ENCODE measurements around the gene TRIM65. TPM values are rescaled to one million over a fixed set of nuclear protein-coding genes. Genes with fewer than 3 reads are reported as not detected.

Gene TRIM65
- total RNA-seq (23.6 TPM), polyA plus RNA-seq (ENCODE audit: insufficient read depth, low read depth, low replicate concordance) (11.5 TPM)
- long read RNA-seq, donor 1, partial matches to known transcripts: 0 of 2 reads
- long read RNA-seq, donor 1, other reads (novel, unspliced or antisense): 0 of 2 reads
- long read RNA-seq, donor 2, partial matches to known transcripts: 0 of 2 reads
- long read RNA-seq, donor 2, other reads (novel, unspliced or antisense): 0 of 2 reads
- long read RNA-seq, donor 3, partial matches to known transcripts: 0 of 5 reads
- long read RNA-seq, donor 3, other reads (novel, unspliced or antisense): 0 of 5 reads
- long read RNA-seq, donor 4, partial matches to known transcripts: 0 of 1 reads
- long read RNA-seq, donor 4, other reads (novel, unspliced or antisense): 0 of 1 reads
- long read RNA-seq, donor 5: 0 reads
- long read RNA-seq, donor 6, partial matches to known transcripts: 0 of 2 reads
- long read RNA-seq, donor 6, other reads (novel, unspliced or antisense): 0 of 2 reads
- long read RNA-seq, donor 7, transcript TRIM65-201 (6 exons, 3,439 nt): major isoform, 14 of 31 reads
- long read RNA-seq, donor 7, partial matches to known transcripts: 1 of 31 reads
- long read RNA-seq, donor 7, other reads (novel, unspliced or antisense): 10 of 31 reads
- long read RNA-seq, donor 8: 0 reads
- long read RNA-seq, donor 9, partial matches to known transcripts: 0 of 3 reads
- long read RNA-seq, donor 9, other reads (novel, unspliced or antisense): 0 of 3 reads
- long read RNA-seq, donor 10, partial matches to known transcripts: 10 of 11 reads
- long read RNA-seq, donor 10, other reads (novel, unspliced or antisense): 0 of 11 reads

- Histone ChIP-seq H3K9me3 (ENCODE audit: control insufficient read depth in 2 of 3, insufficient read depth in 1 of 3, low read length in 3 of 3) (no peaks in the 10 kb centered on the region), H3K27me3 (ENCODE audit: control insufficient read depth, insufficient read depth, low read length) (no peaks in the 10 kb centered on the region), H3K4me1 (ENCODE audit: control insufficient read depth in 2 of 3, insufficient read depth in 2 of 3, low read depth in 1 of 3, low read length in 3 of 3) (peaks cover 0 to 18% (median 9%) of the 10 kb centered on the region in 3 donors), H3K27ac (ENCODE audit: low read depth in 2 of 2, low read length in 2 of 2) (peak within 1 kb of the TSS; percentile 78 to 91), H3K4me3 (ENCODE audit: low read length in 3 of 3) (peak within 1 kb of the TSS; percentile 16 to 62 (median 60)), H3K9ac (ENCODE audit: low read length in 3 of 3) (peak within 1 kb of the TSS in 2 of 3 donors; percentile 43 to 65), H3K36me3 (ENCODE audit: control insufficient read depth in 2 of 3, insufficient read depth in 3 of 3, low read length in 3 of 3) (peaks cover 0 to 22% (median 12%) of the 10 kb centered on the region in 3 donors)
- peak; percentile 43 for TF ChIP-seq CTCF (IDR thresholded peaks at IDR 0.05; ENCODE audit: borderline replicate concordance, extremely low read depth, insufficient read depth)
- DNase-seq (peak; percentile 74 to 96 (median 89)), FAIRE-seq (no peak)
- intact Hi-C loops (cut with DNase I): no loop called here
Measured at GRCh38 chr17:75896415-75897159, at the start of gene TRIM65. TRIM65 (minus strand) TSS chr17:75896951; CDS start chr17:75896937, 14 bp downstream.

- no peaks in the 10 kb centered on the region for H3K27me3 ChIP-seq (ENCODE audit: control insufficient read depth, insufficient read depth, low read length)
- H3K4me3 ChIP-seq (ENCODE audit: low read length in 3 of 3): no peak overlapping the region
- intact Hi-C loops (cut with DNase I): no loop called here
- no peak overlapping the region for H3K9ac ChIP-seq (ENCODE audit: low read length in 3 of 3)
- peaks cover 0 to 4% (median 0%) of the 10 kb centered on the region in 3 donors for H3K4me1 ChIP-seq (ENCODE audit: control insufficient read depth in 2 of 3, insufficient read depth in 2 of 3, low read depth in 1 of 3, low read length in 3 of 3)
- DNase-seq: no peak
- FAIRE-seq: no peak
- no peak for TF ChIP-seq CTCF (IDR thresholded peaks at IDR 0.05; ENCODE audit: borderline replicate concordance, extremely low read depth, insufficient read depth)
- no peak overlapping the region for H3K27ac ChIP-seq (ENCODE audit: low read depth in 2 of 2, low read length in 2 of 2)
- H3K36me3 ChIP-seq (ENCODE audit: control insufficient read depth in 2 of 3, insufficient read depth in 3 of 3, low read length in 3 of 3): peaks cover 7 to 37% (median 28%) of the 10 kb centered on the region in 3 donors
- no peaks in the 10 kb centered on the region for H3K9me3 ChIP-seq (ENCODE audit: control insufficient read depth in 2 of 3, insufficient read depth in 1 of 3, low read length in 3 of 3)
Measured at GRCh38 chr17:75945211-75945610, 48.5 kb upstream of the TRIM65 start.

- Histone ChIP-seq H3K4me3 (ENCODE audit: low read length in 3 of 3) (no peak overlapping the region), H3K27ac (ENCODE audit: low read depth in 2 of 2, low read length in 2 of 2) (no peak overlapping the region), H3K36me3 (ENCODE audit: control insufficient read depth in 2 of 3, insufficient read depth in 3 of 3, low read length in 3 of 3) (peaks cover 2 to 26% (median 20%) of the 10 kb centered on the region in 3 donors), H3K27me3 (ENCODE audit: control insufficient read depth, insufficient read depth, low read length) (no peaks in the 10 kb centered on the region), H3K9me3 (ENCODE audit: control insufficient read depth in 2 of 3, insufficient read depth in 1 of 3, low read length in 3 of 3) (no peaks in the 10 kb centered on the region), H3K4me1 (ENCODE audit: control insufficient read depth in 2 of 3, insufficient read depth in 2 of 3, low read depth in 1 of 3, low read length in 3 of 3) (peaks cover 0 to 4% (median 0%) of the 10 kb centered on the region in 3 donors), H3K9ac (ENCODE audit: low read length in 3 of 3) (no peak overlapping the region)
- intact Hi-C loops (cut with DNase I): no loop called here
- FAIRE-seq (no peak), DNase-seq (no peak)
- TF ChIP-seq CTCF (IDR thresholded peaks at IDR 0.05; ENCODE audit: borderline replicate concordance, extremely low read depth, insufficient read depth): no peak
Measured at GRCh38 chr17:75943491-75943890, 46.7 kb upstream of the TRIM65 start.

Data from kidney (tissue), 22 donors.